ENCODE data around the gene MEFV. TPM values are rescaled to one million over a fixed set of nuclear protein-coding genes. Genes with fewer than 3 reads are reported as not detected.

The MEFV gene
- total RNA-seq, 1 experiment from 2014 or later, result 0.46 TPM

GRCh38 chr16:3292604-3293003 is 36.2 kb upstream of the MEFV start:
- no peak overlapping the region for H3K4me3 ChIP-seq (ENCODE audit: low read depth in 2 of 2, low read length in 2 of 2)
- TF ChIP-seq TCF7L2 (IDR thresholded peaks at IDR 0.05; ENCODE audit: low read depth, low read length), result no peak
- no peak for TF ChIP-seq SIN3A (IDR thresholded peaks at IDR 0.05; ENCODE audit: borderline replicate concordance, insufficient read depth, low read depth, low read length)
- no peak for TF ChIP-seq CTCF (IDR thresholded peaks at IDR 0.05)
- intact Hi-C loops (cut with micrococcal nuclease; ENCODE audit: unreplicated experiment), result no loop called here
- DNase-seq (ENCODE audit: low read depth, low spot score) (no peak), ATAC-seq (no peak)
- peaks cover 82% of the 10 kb centered on the region for H3K9me3 ChIP-seq (ENCODE audit: control insufficient read depth, insufficient read depth, low read depth, low read length)
- H3K27ac ChIP-seq (ENCODE audit: low read length), result no peak overlapping the region
- BruUV-seq (replicated peaks), result no TSS peak
- H3K36me3 ChIP-seq (ENCODE audit: control insufficient read depth, insufficient read depth, low read length), result peaks cover 11% of the 10 kb centered on the region
- no peaks in the 10 kb centered on the region for H3K27me3 ChIP-seq (ENCODE audit: control insufficient read depth, insufficient read depth, low read length)
- in situ Hi-C loops (cut with HindIII; ENCODE audit: low pct_unique_long_range_greater_than_20kb, low sequenced_read_pairs), result no loop called here
- CTCF ChIA-PET, result no interaction called here
- no peaks in the 10 kb centered on the region for H3K4me1 ChIP-seq (ENCODE audit: control insufficient read depth, insufficient read depth, low read length)
- POLR2A ChIA-PET, result no interaction called here

GRCh38 chr16:3289998-3290673 is 33.7 kb upstream of the MEFV start:
- TF ChIP-seq REST (IDR thresholded peaks at IDR 0.05; ENCODE audit: insufficient read depth in 1 of 2, low read depth in 2 of 2, low read length in 1 of 2), result no peak
- TF ChIP-seq CTCF (IDR thresholded peaks at IDR 0.05), result no peak
- no peak for TF ChIP-seq POLR2AphosphoS5 (IDR thresholded peaks at IDR 0.05; ENCODE audit: low read depth, low read length)
- no peak for TF ChIP-seq SIN3A (IDR thresholded peaks at IDR 0.05; ENCODE audit: borderline replicate concordance, insufficient read depth, low read depth, low read length)
- TF ChIP-seq TCF7L2 (IDR thresholded peaks at IDR 0.05; ENCODE audit: low read depth, low read length), result no peak
- no peak for ATAC-seq
- peaks cover 20% of the 10 kb centered on the region for H3K36me3 ChIP-seq (ENCODE audit: control insufficient read depth, insufficient read depth, low read length)
- BruUV-seq (replicated peaks), result no TSS peak
- no peaks in the 10 kb centered on the region for H3K27me3 ChIP-seq (ENCODE audit: control insufficient read depth, insufficient read depth, low read length)
- H3K4me3 ChIP-seq (ENCODE audit: low read depth in 2 of 2, low read length in 2 of 2), result no peak overlapping the region
- ChIA-PET POLR2A (interaction anchor here (0.6 kb wide), 1 partner anchor 122 kb away, joined by 8 read pairs; no protein-coding TSS in a partner anchor), CTCF (no interaction called here)
- peaks cover 89% of the 10 kb centered on the region for H3K9me3 ChIP-seq (ENCODE audit: control insufficient read depth, insufficient read depth, low read depth, low read length)
- intact Hi-C loops (cut with micrococcal nuclease; ENCODE audit: unreplicated experiment) (no loop called here), in situ Hi-C loops (cut with HindIII; ENCODE audit: low pct_unique_long_range_greater_than_20kb, low sequenced_read_pairs) (no loop called here)
- DNase-seq (ENCODE audit: low read depth, low spot score), result no peak
- no peaks in the 10 kb centered on the region for H3K4me1 ChIP-seq (ENCODE audit: control insufficient read depth, insufficient read depth, low read length)
- H3K27ac ChIP-seq (ENCODE audit: low read length), result no peak overlapping the region
